H4 (cell line): ENCODE measurements around the gene MIGA1. TPM values are rescaled to one million over a fixed set of nuclear protein-coding genes. Genes with fewer than 3 reads are reported as not detected.
"Not testable (repeated sequence)": the region's sequence is repeated elsewhere in the genome, so short reads cannot be mapped to it uniquely, and the experiment has no call there.

ENCODE experiments used
- DNase-seq: peaks from one replicate; pipeline ENCODE4 v3.0.0-alpha.2; 2015; ENCODE audit warnings: low spot score
- total RNA-seq: library from RNA; depleted of rRNA; stranded (reverse); fragments of >200 nt; shearing (Covaris generic); gene quantifications from 2 replicates; pipeline ENCODE4 v1.2.3, GENCODE V29; 2014; rRNA removed

The MIGA1 gene, protein sequence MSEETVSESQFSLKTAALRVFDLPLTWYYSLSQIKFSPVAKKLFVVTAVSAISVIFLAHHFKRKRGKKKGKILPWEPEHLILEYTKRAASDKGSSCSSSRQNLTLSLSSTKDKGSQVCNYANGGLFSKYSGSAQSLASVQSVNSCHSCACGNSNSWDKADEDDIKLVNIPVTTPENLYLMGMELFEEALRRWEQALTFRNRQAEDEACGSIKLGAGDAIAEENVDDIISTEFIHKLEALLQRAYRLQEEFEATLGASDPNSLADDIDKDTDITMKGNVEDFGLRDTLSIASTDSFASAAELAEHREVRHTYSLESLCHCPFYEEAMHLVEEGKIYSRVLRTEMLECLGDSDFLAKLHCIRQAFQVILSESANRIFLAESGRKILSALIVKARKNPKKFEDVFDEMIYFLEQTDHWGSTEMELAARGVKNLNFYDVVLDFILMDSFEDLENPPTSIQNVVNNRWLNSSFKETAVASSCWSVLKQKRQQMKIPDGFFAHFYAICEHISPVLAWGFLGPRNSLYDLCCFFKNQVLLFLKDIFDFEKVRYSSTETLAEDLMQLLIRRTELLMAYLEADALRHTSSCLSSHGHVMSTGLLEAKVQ
- 5.7 and 7.6 TPM in 2 replicates for total RNA-seq

DNA sequence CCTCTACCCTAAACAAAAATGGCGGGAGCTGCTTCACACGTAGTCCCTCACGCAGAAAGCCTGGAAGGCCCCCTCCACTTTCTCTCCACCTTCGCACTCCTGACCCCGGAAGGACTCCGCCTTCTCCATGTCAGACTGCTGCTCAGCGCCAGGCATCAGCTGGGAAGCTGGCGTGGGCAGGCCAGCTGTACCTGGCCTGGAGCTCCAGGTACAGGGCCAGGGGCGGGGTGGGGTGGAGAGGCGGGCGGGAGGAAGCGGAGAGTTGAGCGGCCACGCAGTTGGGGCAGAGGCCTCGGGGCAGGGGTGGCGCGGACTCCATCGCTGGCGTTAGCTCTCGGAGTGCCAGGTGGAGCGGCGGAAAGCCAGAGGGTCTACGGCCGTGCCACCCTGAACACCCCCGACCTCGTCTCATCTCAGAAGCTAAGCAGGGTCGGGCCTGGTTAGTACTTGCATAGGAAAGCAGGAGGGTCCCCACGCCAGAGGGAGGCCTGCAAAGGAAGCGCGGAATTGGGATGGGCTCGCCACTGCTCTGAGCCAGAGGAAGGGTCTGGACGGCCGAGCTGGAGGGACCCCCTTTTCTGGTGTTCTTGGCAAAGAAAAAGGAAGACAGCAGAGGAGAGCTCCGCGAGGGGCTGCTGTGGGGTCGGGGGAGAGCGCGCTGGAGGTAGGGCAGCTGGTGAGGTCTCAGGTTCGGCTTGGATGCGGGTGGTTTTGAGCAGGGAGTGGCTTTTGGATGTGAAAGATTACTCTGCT, at the start of gene MIGA1:
Gene MIGA1, plus strand, starts transcription at position 121 of the 753 bp plus-strand sequence. CDS start 3,604 bp downstream, outside the sequence.
- peak; percentile 68 for DNase-seq

DNA sequence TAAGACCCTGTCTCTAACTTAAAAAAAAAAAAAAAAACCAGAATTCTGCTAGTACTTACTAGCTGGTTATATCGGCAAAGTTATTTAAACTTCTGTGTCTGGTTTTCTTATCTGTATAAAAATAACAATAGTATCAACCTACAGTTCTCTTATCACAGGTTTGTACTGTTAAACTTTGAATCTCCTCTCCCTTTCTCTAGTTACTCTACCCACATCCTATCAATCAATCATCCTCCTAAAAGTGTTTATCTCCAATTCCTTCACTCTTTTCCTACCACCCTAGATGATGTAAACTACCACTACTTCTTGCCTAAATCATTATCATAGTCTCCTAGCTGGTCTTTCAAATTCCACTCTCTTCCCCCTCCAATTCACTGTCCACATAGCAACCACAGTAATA, 47.4 kb upstream of the MIGA1 start:
- no peak for DNase-seq

DNA sequence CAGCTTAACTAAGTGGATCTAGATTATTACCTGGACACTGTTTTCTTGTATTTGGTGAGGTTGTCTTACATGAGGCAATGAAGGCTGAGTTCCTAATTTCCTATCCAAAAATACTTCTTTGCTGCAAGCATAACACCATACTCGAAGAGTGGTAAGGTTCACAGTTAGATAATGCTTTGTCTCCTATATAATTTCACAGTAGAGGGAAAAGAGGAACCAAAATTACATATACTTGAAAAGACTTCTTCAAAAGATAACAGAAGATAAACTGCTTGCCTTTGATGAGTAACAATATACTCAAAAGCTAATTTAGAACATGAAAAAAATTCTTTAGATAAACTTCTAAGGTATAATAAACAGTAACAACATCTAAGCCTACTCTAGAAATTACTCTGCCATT, 40.2 kb upstream of the MIGA1 start:
- DNase-seq, result no peak

DNA sequence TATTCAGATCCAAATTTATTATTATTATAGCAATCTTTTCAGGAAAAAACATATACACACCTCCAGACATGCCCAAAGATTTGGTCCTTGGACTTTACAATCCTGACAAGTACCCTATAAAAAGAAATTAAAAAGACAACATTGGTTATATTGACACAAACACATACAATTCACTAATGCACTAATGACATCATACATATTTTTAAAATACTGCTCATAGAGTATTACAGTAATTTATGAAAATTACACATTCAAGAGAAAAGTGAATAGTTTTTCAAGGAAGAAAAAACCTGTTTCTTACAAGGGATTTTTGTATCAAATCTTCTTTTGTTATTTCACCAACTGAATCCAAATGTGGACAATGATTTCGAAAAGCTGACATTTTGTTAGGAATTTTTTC, 38.1 kb upstream of the MIGA1 start:
- no peak for DNase-seq

DNA sequence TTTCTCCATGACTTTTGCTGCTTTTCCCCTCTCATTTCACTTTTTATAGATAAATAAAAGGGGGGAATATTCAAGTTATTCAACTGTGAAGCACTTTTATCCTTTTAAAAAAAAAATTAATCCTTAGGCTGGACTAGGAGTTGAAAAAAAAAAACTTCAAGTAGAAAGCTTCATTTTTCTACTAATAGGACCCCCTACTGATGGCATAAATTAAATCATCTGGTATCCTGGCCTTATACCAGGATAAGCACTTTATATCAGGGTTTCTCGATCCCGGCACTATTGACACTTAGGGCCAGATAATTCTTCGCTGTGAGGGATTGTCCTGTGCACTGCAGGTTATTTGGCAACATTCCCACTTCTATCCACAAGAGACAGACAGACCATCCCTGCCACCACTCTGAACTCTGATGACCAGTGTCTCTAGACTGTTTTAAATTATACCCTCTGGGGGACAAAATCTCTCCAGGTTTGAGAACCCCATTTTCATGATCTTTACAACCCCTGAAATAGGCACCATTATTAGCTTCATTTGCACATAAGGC, 37.4 kb upstream of the MIGA1 start:
- DNase-seq, result no peak

DNA sequence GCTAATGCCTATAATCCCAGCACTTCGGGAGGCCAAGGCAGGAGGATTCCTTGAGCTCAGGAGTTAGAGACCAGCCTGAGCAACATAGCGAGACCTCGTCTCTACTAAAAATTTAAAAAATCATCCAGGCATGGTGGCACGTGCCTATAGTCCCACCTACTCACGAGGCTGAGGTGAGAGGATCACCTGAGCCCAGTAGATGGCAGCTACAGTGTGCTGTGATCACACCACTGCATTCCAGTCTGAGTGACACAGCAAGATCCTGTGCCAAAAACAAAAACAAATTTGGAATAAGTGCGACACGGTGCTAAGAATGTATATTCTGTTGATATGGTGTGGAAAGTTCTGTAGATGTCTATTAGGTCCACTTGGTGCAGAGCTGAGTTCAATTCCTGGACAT, 34.9 kb upstream of the MIGA1 start:
- no peak for DNase-seq

DNA sequence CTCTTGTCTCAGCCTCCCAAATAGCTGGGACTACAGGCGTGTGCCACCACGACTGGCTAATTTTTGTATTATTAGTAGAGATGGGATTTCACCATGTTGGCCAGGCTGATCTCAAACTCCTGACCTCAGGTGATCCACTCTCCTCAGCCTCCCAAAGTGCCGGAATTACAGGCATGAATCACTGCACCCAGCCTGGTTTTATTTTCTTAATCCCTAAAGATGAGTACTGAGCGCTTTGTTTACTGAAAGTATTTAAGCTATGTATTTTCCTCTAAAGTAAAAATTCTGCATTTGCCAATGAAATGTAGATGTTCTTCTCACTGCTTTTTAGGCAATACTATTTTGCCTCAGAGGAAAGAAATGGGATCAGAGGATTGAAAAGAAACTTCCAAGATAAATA, 30.0 kb upstream of the MIGA1 start:
- DNase-seq, result not testable (repeated sequence)

DNA sequence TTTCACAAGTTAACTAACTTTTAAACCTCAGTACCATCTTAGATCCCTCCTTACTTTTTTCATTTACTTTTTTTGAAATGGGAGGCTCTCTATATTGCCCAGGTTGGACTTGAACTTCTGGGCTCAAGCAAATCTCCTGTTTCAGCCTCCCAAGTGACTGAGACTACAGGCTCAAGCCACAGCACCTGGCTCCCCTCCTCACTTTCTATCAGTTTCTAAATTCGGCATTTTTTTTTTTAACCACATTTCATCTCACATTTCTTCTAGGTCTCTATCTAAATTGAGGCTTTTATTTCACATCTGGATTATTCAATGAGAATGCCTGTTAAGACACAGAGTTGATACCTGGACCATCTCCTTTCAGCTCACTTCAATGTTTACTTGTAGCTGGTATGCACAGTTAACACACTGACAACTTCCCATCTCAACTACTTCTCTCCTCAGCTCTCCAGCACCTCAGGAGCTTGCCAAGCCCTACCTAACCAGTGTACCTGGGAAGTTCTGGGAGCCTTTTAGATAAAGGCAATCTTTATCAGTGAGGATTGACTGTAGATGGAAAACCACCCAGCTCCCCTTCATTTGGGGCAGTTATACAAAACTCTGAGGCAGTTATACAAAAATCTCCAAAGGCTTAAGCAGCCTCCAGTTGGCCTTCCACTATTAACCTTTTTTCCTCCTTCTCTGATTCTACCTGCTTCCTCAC, 23.2 kb upstream of the MIGA1 start:
- DNase-seq, result no peak

DNA sequence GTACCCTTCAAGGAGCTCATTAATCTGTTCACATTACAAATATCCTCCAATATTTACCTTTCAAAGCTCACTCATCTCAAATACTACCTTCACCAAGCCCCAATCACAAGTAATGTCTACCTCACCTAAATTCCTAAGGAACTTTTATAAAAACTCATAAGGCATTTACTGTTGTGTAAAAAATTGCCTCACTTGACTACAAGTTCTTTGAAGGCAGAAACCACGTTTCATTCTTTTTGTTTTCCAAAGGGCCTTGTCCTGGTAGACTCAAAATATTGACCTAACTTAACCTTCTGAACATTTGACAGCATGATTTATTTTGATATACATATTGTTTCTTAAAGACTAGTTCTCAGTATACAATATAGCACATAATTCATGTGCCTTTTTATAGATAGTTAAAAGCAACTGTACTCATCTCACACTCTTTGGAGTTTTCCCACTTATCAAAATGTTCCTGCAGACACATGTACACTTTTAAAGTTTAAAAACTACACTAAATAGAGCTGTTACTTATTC, 22.3 kb upstream of the MIGA1 start:
- no peak for DNase-seq

DNA sequence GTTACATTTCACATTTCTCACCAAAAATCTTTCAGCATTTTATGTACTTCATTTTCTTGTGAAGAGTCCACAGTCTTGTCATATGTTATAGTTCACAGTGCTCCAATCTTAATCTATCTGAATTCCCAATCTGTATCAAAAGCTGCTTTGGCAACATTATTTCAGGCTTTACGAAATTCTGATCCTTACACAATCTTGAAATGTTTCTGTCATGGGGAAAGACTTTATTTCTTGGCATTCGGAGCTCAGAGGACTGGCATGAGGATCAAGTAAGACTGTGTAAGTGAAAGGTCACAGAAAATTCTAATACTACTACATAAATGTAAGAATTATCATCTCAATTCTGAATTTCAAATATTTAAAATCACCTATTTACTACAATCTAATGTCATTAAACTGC, 21.8 kb upstream of the MIGA1 start:
- DNase-seq, result no peak

DNA sequence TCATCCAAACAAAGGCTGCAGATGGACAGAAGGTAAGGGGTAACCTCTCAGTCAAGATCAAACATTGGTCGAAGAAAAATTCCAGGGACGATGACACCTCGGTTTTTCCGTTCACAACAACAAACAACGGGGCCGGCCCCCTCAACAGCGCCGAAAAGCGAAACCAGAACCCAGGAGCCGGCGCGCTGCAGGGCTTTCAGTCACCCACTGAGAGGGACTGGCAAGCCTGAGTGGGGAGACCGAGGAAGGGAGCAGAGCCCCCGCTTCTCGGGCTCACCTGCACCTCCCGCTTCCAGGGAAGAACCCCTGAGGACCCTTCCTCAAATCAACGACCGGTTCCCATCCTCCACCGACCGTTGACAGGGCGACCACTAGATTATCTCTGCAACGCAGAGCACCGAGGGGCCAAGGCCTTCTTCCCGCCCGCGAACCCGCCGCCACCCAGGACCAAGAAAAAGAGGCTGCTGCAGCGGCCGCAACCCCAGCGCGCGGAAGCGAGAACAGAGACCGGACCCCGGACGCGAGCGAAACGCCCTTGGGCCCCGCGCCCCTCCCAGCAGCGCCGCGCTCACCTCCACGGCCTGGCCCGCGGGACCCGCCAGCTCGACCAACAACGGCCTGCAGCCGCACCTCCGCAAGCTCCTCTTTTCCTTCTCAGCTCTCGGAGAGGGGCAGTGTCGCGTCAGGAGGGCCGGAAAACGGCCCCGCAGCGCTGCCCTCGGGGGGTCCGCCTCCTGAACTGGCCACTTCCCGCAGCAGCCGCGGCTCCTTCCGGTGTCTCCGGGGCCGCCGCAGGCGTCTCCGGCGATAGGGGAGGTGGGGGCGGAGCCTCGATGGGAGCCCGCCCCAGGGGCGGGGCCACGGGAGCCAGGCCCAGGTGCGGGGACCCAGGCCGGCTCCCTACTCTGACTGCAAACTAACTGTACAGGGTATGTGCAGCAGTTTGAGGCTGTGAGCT, 20.1 kb upstream of the MIGA1 start, which contains the start of gene USP33:
Gene USP33, minus strand, starts transcription at position 782 of the 958 bp plus-strand sequence. CDS start 18,155 bp downstream, outside the sequence.
- DNase-seq, result peak; percentile 33

DNA sequence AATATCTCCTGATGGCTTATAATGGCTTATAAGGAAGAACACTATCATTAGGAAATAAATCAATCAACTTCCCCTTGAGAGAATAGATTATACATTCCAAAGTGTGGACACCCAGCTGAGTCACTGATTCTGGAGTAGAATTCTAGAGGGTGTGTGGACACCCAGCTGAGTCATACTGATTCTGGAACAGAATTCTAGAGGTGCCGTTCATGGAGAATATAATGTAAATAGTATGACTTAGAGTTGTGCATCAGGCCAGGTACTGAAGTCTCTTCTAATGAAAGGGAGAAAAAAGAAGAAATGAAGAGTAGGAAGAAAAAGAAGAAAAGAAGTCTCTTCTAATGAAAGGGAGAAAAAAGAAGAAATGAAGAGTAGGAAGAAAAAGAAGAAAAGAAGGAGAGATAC, 17.4 kb upstream of the MIGA1 start:
- no peak for DNase-seq

DNA sequence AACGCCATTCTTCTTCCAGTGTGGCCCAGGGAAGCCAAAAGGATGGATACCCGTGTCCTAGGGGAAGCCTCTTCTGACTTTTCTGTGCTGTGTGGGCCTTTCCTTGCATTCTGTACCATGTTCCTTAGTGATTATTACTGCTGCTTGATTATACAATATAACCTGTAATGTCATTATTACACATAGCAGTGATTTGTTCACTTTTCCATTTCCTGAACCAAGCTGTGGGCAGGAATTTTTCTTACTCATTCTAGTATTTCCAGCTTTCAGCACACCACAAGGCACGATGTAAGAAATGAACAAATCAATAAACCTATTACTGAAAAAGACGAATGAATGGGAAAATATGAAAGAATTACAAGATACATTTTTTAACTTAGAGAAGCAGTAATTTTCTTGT, 11.4 kb upstream of the MIGA1 start:
- no peak for DNase-seq

DNA sequence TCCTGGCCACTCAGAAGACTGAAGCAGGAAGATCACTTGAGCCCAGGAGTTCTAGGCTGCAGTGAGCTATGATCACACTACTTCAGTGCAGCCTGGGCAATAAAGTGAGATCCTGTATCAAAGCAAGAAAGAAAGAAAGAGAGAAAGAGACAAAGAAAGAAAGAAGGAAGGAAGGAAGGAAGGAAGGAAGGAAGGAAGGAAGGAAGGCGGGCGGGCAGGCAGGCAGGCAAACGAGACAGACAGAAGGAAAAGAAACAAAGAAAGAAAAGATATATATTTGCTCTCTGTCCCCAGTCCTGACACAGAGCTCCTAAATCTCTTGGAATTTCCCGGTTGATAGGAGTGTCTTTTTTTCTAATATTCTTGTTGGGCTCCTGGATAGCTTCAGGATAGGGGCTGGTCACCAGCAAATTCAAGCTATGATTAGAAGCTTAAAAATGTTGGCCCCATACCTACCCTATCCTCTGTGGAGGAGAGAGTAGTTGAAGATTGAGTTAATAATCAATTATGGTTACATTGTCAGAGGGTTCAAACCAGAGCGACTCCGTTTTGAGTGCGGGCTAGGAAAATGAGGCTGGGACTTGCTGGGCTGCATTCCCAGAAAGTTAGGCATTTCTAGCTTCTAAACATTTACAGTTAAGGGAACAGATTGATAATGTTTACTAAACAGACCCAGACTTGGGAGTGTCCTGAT, 3.3 kb upstream of the MIGA1 start:
- DNase-seq, result no peak

DNA sequence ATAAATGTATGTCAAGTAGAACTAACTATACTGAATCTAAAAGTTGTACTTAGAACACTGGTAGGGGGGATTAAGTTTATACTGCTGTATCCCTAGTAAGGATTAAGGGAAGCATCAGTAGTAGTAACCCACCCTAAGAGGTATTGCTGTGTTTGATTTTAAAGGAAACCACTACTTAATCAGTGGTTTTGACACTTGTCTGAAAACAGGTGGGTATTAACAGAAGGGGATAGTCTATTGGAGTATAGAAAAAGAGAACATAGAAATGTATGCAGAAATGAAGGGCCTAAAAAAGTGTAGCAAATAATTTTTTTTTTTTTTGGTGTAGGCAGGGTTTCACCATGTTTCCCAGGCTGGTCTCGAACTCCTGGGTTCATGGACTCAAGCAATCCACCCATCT, 2.2 kb downstream of the MIGA1 start:
- DNase-seq, result no peak

DNA sequence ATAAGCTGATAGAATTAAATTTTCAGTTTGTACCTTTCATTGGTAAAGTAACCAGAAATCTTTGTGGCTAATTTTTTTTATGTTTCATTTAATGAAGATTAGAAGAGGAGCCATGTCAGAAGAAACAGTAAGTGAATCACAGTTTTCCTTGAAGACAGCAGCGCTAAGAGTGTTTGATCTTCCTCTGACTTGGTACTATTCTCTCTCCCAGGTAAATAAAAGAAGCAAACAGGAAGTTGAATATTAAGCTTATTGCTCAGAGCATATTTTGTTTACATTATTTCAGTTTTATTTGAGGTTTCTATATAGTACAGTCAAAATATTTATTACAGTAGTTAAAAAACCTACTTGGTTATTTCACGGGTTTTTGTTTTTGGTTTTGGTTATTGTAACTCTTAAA, 3.7 kb downstream of the MIGA1 start:
- no peak for DNase-seq

DNA sequence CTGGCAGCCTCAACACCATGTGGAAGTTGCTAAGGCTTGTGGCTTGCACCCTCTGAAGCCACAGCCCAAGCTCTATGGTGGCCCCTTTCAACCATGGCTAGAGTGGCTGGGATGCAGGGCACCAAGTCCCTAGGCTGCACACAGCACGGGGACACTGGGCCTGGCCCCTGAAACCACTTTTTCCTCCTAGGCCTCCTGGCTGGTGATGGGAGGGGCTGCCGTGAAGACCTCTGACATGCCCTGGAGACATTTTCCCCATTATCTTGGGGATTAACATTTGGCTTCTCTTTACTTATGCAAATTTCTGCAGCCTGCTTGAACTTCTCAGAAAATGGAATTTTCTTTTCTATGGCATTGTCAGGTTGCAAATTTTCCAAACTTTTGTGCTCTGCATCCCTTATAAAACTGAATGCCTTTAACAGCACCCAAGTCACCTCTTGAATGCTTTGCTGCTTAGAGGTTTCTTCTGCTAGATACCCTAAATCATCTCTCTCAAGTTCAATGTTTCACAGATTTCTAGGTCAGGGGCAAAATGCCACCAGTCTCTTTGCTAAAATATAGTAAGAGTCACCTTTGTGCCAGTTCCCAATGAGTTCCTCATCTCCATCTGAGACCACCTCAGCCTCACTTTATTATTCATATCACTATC, 6.8 kb downstream of the MIGA1 start:
- DNase-seq, result not testable (repeated sequence)

DNA sequence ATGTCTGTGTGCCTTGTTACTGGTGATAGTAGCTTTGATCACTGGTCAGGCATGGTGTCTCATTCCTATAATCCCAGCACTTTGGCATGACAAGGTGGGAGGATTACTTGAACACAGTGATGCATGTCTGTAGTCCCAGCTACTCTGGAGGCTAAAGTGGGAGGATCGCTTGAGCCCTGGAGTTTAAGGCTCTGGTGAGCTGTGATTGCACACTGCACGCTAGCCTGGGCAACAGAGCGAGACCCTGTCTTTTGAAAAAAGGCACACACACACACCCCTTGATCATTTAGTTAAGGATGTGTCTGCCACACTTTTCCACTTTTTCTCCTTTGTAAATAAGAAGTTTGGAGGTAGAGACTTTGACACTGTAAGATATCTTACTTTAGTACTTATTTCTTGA, 15.1 kb downstream of the MIGA1 start:
- no peak for DNase-seq
